Caco-2 (cell line): ENCODE data around the gene IDNK. TPM values are rescaled to one million over a fixed set of nuclear protein-coding genes. Genes with fewer than 3 reads are reported as not detected.

Source experiments
- BruUV-seq: library from RNA; stranded (reverse); fragments of 400-500 nt; replicated peaks from 2 replicates; lab custom pipeline; 2021; lab: Mats Ljungman, UMichigan
- CTCF ChIA-PET: fragments of 300-600 bp; sonication (Branson Sonifier 250); formaldehyde crosslinking; loops from one replicate; lab custom pipeline; 2022; ENCODE audit warnings: antibody characterized with exemption; lab: Charles Lee
- POLR2A ChIA-PET: fragments of 300-600 bp; sonication (Branson Sonifier 250); formaldehyde crosslinking; loops from one replicate; lab custom pipeline; 2022; ENCODE audit warnings: antibody characterized with exemption; lab: Charles Lee
- DNase-seq, 2 experiments: peaks; one replicate each; pipeline versions ENCODE4 v3.0.0 to v3.0.0-alpha.2; 2020 to 2022
- H3K27me3 ChIP-seq: replicated peaks from 2 replicates; pipeline ENCODE4 v1.6.0; 2011; ENCODE audit warnings: low read length; ENCODE audit not compliant: control insufficient read depth, insufficient read depth
- H3K36me3 ChIP-seq: 2 replicates; pipeline ENCODE4 v1.5.1; 2011; ENCODE audit warnings: low read length; ENCODE audit not compliant: control insufficient read depth, insufficient read depth
- H3K4me1 ChIP-seq: fragments of 250-450 bp; sonication (Bioruptor Pico); 2 replicates; pipeline ENCODE4 v1.5.1; 2020; ENCODE audit warnings: mild to moderate bottlenecking
- H3K4me3 ChIP-seq: 2 replicates; pipeline ENCODE4 v1.5.1; 2011; ENCODE audit warnings: low read depth, mild to moderate bottlenecking, control low read depth, low read length
- H3K9me3 ChIP-seq: fragments of 250-450 bp; sonication (Bioruptor Pico); 2 replicates; pipeline ENCODE4 v1.5.1; 2020; ENCODE audit warnings: mild to moderate bottlenecking, moderate library complexity
- H3K27ac Mint-ChIP-seq: one replicate; pipeline ENCODE4 v1.8.0; 2022; ENCODE audit warnings: mixed read lengths; ENCODE audit not compliant: unreplicated experiment
- H3K27me3 Mint-ChIP-seq: one replicate; pipeline ENCODE4 v1.8.0; 2022; ENCODE audit warnings: mixed read lengths; ENCODE audit not compliant: insufficient read depth, unreplicated experiment
- H3K36me3 Mint-ChIP-seq: one replicate; pipeline ENCODE4 v1.8.0; 2022; ENCODE audit warnings: mild to moderate bottlenecking, mixed read lengths; ENCODE audit not compliant: insufficient read depth, unreplicated experiment
- H3K4me1 Mint-ChIP-seq: one replicate; pipeline ENCODE4 v1.8.0; 2022; ENCODE audit warnings: low read depth, mixed read lengths; ENCODE audit not compliant: unreplicated experiment
- H3K4me3 Mint-ChIP-seq: one replicate; pipeline ENCODE4 v1.8.0; 2022; ENCODE audit warnings: mild to moderate bottlenecking, moderate library complexity, mixed read lengths; ENCODE audit not compliant: unreplicated experiment
- H3K9me3 Mint-ChIP-seq: one replicate; pipeline ENCODE4 v1.8.0; 2022; ENCODE audit warnings: mixed read lengths; ENCODE audit not compliant: unreplicated experiment
- CTCF ChIP-seq, 2 experiments: fragments of 200-600 bp in 1 of 2; IDR thresholded peaks; 1 replicate in 1 of 2; 2 replicates in 1 of 2; pipeline versions ENCODE4 v1.5.1 to v1.8.0; 2011 to 2022; ENCODE audit warnings: antibody characterized with exemption in 1 of 2, control low read depth in 1 of 2, inconsistent platforms in 1 of 2, low read depth in 1 of 2, low read length in 1 of 2, mild to moderate bottlenecking in 1 of 2, moderate library complexity in 1 of 2; ENCODE audit not compliant: insufficient read depth in 1 of 2, severe bottlenecking in 1 of 2, unreplicated experiment in 1 of 2
- intact Hi-C: fragments of 100-400 bp; cut with micrococcal nuclease; formaldehyde crosslinking; loops from one replicate; pipeline ENCODE4 v1.10.0; 2022; ENCODE audit not compliant: unreplicated experiment
- total RNA-seq: library from RNA; stranded (reverse); gene quantifications from 2 replicates; pipeline ENCODE4 v1.2.3, GENCODE V29; 2022

IDNK gene
- total RNA-seq, 1 experiment from 2014 or later: 4.3 TPM

GRCh38 chr9:83670381-83670780 lies 47.4 kb downstream of the IDNK start:
- Histone ChIP-seq H3K27me3 (no peaks in the 10 kb centered on the region), H3K36me3 (no peaks in the 10 kb centered on the region; the same call in 1 of the 2 replicates), H3K4me3 (no peak overlapping the region), H3K9me3 (no peaks in the 10 kb centered on the region), H3K4me1 (no peaks in the 10 kb centered on the region)
- no peaks in the 10 kb centered on the region for H3K9me3 Mint-ChIP-seq
- H3K27ac Mint-ChIP-seq: no peak overlapping the region
- no peak overlapping the region for H3K4me3 Mint-ChIP-seq
- no peak for DNase-seq
- no TSS peak for BruUV-seq
- intact Hi-C loops: no loop called here
- H3K36me3 Mint-ChIP-seq: peaks cover 30% of the 10 kb centered on the region
- H3K4me1 Mint-ChIP-seq: no peaks in the 10 kb centered on the region
- CTCF ChIA-PET: no interaction called here
- H3K27me3 Mint-ChIP-seq: no peaks in the 10 kb centered on the region
- POLR2A ChIA-PET: no interaction called here
- no peak for TF ChIP-seq CTCF (IDR thresholded peaks at IDR 0.05; ENCODE audit: insufficient read depth in 1 of 2, low read depth in 1 of 2, low read length in 1 of 2, severe bottlenecking in 1 of 2, unreplicated experiment in 1 of 2)

GRCh38 chr9:83671451-83671850 lies 48.5 kb downstream of the IDNK start:
- CTCF ChIA-PET: no interaction called here
- Histone ChIP-seq H3K4me1 (no peaks in the 10 kb centered on the region), H3K36me3 (no peaks in the 10 kb centered on the region; the same call in 1 of the 2 replicates)

GRCh38 chr9:83675466-83675865 lies 52.5 kb downstream of the IDNK start:
- Histone ChIP-seq H3K4me1 (no peaks in the 10 kb centered on the region), H3K27me3 (no peaks in the 10 kb centered on the region), H3K36me3 (no peaks in the 10 kb centered on the region; the same call in 1 of the 2 replicates), H3K4me3 (no peak overlapping the region), H3K9me3 (no peaks in the 10 kb centered on the region)
- no peaks in the 10 kb centered on the region for H3K9me3 Mint-ChIP-seq
- no TSS peak for BruUV-seq
- DNase-seq: no peak
- H3K36me3 Mint-ChIP-seq: peaks cover 51% of the 10 kb centered on the region
- ChIA-PET CTCF (no interaction called here), POLR2A (no interaction called here)
- H3K27me3 Mint-ChIP-seq: no peaks in the 10 kb centered on the region
- intact Hi-C loops: no loop called here
- no peak overlapping the region for H3K4me3 Mint-ChIP-seq
- no peaks in the 10 kb centered on the region for H3K4me1 Mint-ChIP-seq
- H3K27ac Mint-ChIP-seq: no peak overlapping the region
- TF ChIP-seq CTCF (IDR thresholded peaks at IDR 0.05; ENCODE audit: insufficient read depth in 1 of 2, low read depth in 1 of 2, low read length in 1 of 2, severe bottlenecking in 1 of 2, unreplicated experiment in 1 of 2): no peak

More at GRCh38 chr9:83671451-83671850, 48.5 kb downstream of the IDNK start:
- Mint-ChIP-seq H3K4me1 (no peaks in the 10 kb centered on the region), H3K27ac (no peak overlapping the region), H3K9me3 (no peaks in the 10 kb centered on the region), H3K36me3 (peaks cover 30% of the 10 kb centered on the region), H3K4me3 (no peak overlapping the region), H3K27me3 (no peaks in the 10 kb centered on the region)
- no TSS peak for BruUV-seq
- H3K27me3 ChIP-seq: no peaks in the 10 kb centered on the region
- no peak overlapping the region for H3K4me3 ChIP-seq
- DNase-seq: no peak
- intact Hi-C loops: no loop called here
- POLR2A ChIA-PET: no interaction called here
- no peaks in the 10 kb centered on the region for H3K9me3 ChIP-seq
- no peak for TF ChIP-seq CTCF (IDR thresholded peaks at IDR 0.05; ENCODE audit: insufficient read depth in 1 of 2, low read depth in 1 of 2, low read length in 1 of 2, severe bottlenecking in 1 of 2, unreplicated experiment in 1 of 2)
